IPS-15b (cell line): ENCODE measurements around the gene NELL1.

Source experiments
- H3K27me3 ChIP-seq: one replicate; pipeline ENCODE4 v1.6.1; 2013; ENCODE audit warnings: low read length; ENCODE audit not compliant: control insufficient read depth, insufficient read depth
- H3K36me3 ChIP-seq: one replicate; pipeline ENCODE4 v1.6.1; 2013; ENCODE audit warnings: low read length; ENCODE audit not compliant: control insufficient read depth, insufficient read depth
- H3K4me1 ChIP-seq: one replicate; pipeline ENCODE4 v1.6.1; 2013; ENCODE audit warnings: mild to moderate bottlenecking, low read length; ENCODE audit not compliant: control insufficient read depth, insufficient read depth
- H3K4me3 ChIP-seq: one replicate; pipeline ENCODE4 v1.5.1; 2013; ENCODE audit warnings: low read depth, low read length
- H3K9ac ChIP-seq: one replicate; pipeline ENCODE4 v1.6.1; 2013; ENCODE audit warnings: low read depth, mild to moderate bottlenecking, low read length
- H3K9me3 ChIP-seq: one replicate; pipeline ENCODE4 v1.6.1; 2013; ENCODE audit warnings: mild to moderate bottlenecking, low read length; ENCODE audit not compliant: control insufficient read depth, insufficient read depth

Gene NELL1

DNA sequence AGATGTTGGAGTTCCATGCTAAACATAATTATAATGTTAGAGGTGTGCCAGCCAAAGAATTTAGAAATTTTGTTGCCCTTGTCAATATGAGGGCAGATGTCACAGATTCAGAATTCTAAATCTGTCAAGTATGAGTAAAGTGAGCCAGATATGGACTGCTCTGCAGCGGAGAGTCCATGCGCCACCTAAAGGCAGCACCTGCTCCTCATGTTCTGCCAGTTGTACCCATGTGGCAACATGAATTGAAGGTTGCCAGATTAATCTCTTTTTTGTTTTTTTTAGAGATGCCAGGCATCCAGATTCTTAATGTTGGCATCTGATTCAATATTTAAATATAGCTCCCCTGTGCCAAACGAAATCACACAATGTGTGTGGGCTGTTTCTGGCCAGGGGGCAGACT, 844.9 kb downstream of the NELL1 start:
- H3K36me3 ChIP-seq: no peaks in the 10 kb centered on the region
- H3K9me3 ChIP-seq: no peaks in the 10 kb centered on the region
- no peak overlapping the region for H3K4me3 ChIP-seq

DNA sequence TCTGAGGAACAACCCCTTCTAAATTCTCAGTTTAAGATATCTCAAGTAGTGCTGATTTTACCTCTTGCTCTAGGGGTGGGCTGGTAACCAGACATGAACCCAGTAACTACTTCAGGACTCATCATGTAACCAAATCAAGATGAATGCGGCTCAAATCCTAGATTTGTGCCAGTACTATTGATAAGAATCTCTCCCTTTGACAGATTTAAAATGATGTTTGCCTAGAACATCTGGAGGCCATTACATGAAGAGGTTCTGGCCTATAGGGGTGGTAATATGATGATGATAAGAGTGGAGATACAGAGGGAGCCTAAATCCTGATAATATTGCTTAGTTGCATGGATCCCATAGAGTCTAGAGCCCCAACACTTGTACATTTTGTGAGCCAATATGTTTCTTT, 850.9 kb downstream of the NELL1 start:
- Histone ChIP-seq H3K36me3 (no peaks in the 10 kb centered on the region), H3K9ac (no peak overlapping the region), H3K4me3 (no peak overlapping the region), H3K27me3 (no peaks in the 10 kb centered on the region), H3K4me1 (no peaks in the 10 kb centered on the region), H3K9me3 (no peaks in the 10 kb centered on the region)

More for the DNA sequence above, 844.9 kb downstream of the NELL1 start:
- Histone ChIP-seq H3K27me3 (no peaks in the 10 kb centered on the region), H3K4me1 (no peaks in the 10 kb centered on the region), H3K9ac (no peak overlapping the region)

DNA sequence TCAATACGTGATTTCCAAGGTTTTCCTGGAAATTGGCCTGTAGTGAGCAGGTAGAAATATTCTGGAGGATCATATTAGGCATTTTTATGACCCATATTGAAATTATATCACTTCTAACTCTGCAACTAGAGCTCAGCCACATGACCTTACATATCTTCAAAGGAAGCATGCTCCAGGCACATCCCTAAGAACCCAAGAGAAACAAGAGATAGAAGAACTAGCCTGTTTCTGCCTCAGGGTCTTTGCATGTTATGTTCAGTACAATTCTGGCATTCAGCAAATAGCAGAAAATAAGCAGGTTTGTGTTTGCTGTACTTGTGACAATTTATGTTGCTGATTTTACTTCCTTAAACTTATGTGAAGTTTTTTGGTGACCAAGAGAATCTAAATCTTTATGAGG, 859.8 kb downstream of the NELL1 start:
- Histone ChIP-seq H3K27me3 (no peaks in the 10 kb centered on the region), H3K36me3 (no peaks in the 10 kb centered on the region), H3K9ac (no peak overlapping the region), H3K9me3 (no peaks in the 10 kb centered on the region), H3K4me1 (no peaks in the 10 kb centered on the region), H3K4me3 (no peak overlapping the region)

DNA sequence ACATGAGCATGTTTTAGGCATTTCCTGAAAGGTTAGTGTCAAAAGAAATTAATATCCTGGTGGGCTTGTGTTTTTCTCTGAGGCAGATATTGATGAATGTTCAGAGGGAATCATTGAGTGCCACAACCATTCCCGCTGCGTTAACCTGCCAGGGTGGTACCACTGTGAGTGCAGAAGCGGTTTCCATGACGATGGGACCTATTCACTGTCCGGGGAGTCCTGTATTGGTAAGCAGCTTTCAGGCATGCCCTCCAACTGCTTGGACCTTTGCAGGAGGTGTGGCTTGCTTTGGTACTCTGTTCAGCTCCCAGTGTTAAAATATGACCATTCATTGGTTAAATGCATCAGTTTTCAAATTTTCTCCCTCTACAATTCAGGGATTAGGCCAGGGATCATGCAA, 864.9 kb downstream of the NELL1 start:
- no peaks in the 10 kb centered on the region for H3K27me3 ChIP-seq
- H3K4me3 ChIP-seq: no peak overlapping the region
- no peaks in the 10 kb centered on the region for H3K36me3 ChIP-seq
- H3K9me3 ChIP-seq: no peaks in the 10 kb centered on the region
- no peaks in the 10 kb centered on the region for H3K4me1 ChIP-seq
- no peak overlapping the region for H3K9ac ChIP-seq

DNA sequence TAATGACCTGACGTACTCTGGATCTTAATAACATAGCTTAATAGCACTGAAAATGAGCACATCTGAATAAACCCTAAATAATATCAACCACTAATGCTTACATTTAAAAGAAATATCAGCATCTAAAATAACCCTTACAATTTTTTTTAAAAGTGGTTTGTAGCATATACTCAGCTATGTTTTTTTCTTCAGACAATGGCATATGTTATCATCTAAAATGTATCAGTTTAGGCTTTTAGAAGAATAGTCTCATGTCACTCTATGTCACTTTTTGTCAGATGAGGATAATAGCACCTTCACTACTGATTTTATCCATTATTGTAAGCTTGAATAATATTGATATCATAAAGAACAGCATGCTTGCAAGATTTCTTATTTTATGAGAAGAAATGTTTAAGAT, 868.6 kb downstream of the NELL1 start:
- no peaks in the 10 kb centered on the region for H3K4me1 ChIP-seq
- H3K36me3 ChIP-seq: no peaks in the 10 kb centered on the region
- H3K27me3 ChIP-seq: no peaks in the 10 kb centered on the region
- no peaks in the 10 kb centered on the region for H3K9me3 ChIP-seq
- H3K9ac ChIP-seq: no peak overlapping the region
- H3K4me3 ChIP-seq: no peak overlapping the region

DNA sequence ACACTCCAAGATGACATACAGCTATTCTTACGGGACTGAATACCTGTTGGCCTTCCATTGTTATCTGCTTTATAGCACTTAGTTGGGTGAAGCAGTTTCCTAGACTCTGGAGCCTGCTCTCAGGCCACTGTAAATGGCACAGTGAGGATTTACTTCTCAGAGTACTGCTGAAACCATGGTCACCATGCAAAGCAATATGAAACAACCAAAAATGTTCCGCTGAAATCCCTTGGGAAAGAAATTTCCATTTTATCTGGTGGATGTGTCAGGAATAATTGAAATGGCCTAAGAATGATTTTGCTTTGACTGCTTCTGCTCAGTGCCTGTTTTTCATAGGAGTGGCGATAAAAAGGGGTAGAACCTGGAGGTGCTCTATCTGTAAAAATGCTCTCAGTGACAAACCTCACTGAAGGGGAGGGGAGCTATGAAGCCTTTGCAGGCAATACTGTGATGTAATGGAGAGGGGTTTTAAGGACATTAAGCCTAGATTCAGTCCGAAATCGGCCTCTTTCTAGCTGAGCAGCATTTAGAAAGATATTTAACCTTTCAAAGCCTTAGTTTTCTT, 871.9 kb downstream of the NELL1 start:
- Histone ChIP-seq H3K4me1 (no peaks in the 10 kb centered on the region), H3K9me3 (no peaks in the 10 kb centered on the region), H3K36me3 (no peaks in the 10 kb centered on the region), H3K4me3 (no peak overlapping the region), H3K9ac (no peak overlapping the region), H3K27me3 (no peaks in the 10 kb centered on the region)

DNA sequence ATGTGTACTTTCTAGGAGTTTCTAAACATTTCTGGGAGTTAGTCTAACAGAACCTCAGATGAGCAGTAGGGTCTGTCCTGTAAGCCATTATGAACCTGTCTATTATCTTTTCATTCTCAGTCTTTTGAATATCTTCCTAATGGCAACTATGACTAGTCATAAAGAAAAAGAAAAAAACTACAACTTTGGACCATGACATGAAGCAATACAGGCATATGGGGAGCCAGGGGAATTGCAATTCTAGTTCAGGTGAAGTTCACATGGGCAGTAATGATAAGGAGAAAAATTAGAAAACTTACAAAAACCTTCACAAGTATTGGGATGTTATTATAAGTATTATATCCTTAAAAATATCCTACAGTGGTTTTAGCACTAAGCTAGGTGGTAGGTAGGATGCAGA, 874.5 kb downstream of the NELL1 start:
- no peaks in the 10 kb centered on the region for H3K4me1 ChIP-seq

DNA sequence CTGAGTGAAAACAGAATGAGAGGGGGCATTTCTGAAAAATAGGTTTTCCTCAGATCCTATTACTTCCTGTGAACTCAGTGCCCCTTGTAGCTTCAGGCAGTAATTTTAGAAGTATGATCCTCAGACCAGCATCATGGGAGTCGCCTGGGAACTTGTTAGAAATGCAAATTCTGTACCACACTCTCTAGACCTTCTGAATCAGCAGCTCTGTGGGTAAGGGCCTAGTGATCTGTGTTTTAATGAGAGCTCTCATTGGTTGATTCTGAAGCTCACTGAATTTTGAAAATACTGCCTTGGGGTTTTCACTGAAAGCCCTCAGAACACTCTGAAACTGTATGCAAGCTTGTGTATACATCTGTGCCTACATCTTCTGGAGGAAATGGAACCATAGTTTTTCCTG, 876.3 kb downstream of the NELL1 start:
- no peak overlapping the region for H3K9ac ChIP-seq
- H3K4me1 ChIP-seq: no peaks in the 10 kb centered on the region
- H3K27me3 ChIP-seq: no peaks in the 10 kb centered on the region
- H3K9me3 ChIP-seq: no peaks in the 10 kb centered on the region
- H3K4me3 ChIP-seq: no peak overlapping the region
- H3K36me3 ChIP-seq: no peaks in the 10 kb centered on the region

More for the DNA sequence above, 874.5 kb downstream of the NELL1 start:
- H3K4me3 ChIP-seq: no peak overlapping the region
- no peaks in the 10 kb centered on the region for H3K27me3 ChIP-seq
- H3K9me3 ChIP-seq: no peaks in the 10 kb centered on the region
- no peaks in the 10 kb centered on the region for H3K36me3 ChIP-seq
- H3K9ac ChIP-seq: no peak overlapping the region

DNA sequence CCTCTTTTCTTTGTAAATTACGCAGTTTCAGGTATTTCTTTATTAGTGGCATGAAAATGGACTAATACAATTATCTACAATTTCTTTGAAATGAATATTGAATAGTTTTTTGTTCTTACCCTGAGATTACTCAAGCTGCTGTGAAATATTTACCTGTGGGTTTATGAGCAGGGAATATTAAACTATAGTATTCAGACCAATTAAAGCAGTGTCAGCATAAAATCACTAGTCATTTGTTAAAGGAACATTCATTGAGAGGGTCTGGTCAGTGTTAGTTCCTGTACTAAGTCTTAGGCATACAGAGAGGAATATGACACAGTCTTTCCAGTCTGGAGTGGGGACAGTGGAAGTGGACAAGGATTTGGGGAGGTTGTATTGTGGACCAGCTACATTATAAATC, 877.3 kb downstream of the NELL1 start:
- H3K36me3 ChIP-seq: no peaks in the 10 kb centered on the region
- no peaks in the 10 kb centered on the region for H3K4me1 ChIP-seq
- no peaks in the 10 kb centered on the region for H3K27me3 ChIP-seq
- H3K4me3 ChIP-seq: no peak overlapping the region
- no peaks in the 10 kb centered on the region for H3K9me3 ChIP-seq
- H3K9ac ChIP-seq: no peak overlapping the region

DNA sequence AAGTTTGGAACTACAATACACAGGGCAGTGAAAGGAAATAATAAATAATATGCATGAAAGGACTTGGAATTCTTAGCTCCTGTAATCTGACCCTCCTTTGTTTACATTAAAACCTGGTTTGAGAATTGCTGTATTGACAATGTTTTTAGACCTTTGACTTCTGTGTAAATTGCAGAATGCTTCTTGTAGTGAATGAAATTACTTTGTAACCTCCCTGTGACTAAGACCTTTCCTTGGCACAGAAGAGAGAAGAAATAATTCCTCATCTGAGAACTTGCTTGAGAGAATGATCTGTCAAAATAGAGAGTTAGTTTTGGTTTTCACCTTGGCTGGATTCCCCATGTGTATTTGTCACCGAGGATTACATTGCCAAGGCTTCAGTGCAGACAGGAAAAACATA, 883.5 kb downstream of the NELL1 start:
- no peak overlapping the region for H3K9ac ChIP-seq
- no peak overlapping the region for H3K4me3 ChIP-seq
- H3K9me3 ChIP-seq: no peaks in the 10 kb centered on the region
- H3K36me3 ChIP-seq: no peaks in the 10 kb centered on the region
- no peaks in the 10 kb centered on the region for H3K4me1 ChIP-seq
- no peaks in the 10 kb centered on the region for H3K27me3 ChIP-seq

DNA sequence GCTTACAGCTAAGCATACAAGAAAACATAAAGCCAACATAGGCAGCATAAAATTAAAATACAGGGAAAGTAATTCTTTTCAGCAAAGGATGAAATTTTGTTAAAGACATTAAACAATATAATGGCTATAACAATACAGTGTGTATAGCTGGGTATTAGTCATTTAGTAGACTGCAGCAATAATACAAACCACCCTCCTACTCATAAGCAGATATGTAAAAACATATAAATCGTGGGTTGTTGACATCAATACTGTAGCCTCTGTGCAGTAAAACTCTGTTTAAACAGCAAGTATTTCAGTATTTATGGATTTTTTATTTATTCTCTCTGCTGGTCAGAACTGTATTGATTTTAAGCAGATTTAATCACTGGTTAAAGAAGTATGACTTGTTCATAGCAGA, 884.4 kb downstream of the NELL1 start:
- no peak overlapping the region for H3K4me3 ChIP-seq
- H3K4me1 ChIP-seq: no peaks in the 10 kb centered on the region
- H3K9ac ChIP-seq: no peak overlapping the region
- H3K27me3 ChIP-seq: no peaks in the 10 kb centered on the region
- H3K9me3 ChIP-seq: no peaks in the 10 kb centered on the region
- no peaks in the 10 kb centered on the region for H3K36me3 ChIP-seq

DNA sequence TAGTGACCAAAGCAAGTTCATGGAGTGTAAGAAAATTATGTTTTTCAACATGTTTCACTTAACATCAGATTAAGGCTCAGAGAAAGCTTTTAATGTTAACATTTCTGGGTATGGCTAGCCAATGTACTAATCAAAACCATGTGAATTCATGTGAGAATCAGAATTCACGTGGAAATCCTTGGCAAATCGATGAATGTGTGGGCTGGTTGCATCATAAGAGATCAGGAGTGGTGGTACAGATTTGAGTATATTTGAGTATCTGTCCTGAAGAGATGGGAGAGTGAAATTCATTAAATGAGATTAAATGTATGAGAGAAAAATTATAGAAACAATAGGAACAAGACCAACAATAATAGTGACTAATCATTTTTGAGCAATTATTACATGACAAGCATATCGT, 884.9 kb downstream of the NELL1 start:
- Histone ChIP-seq H3K9me3 (no peaks in the 10 kb centered on the region), H3K36me3 (no peaks in the 10 kb centered on the region), H3K9ac (no peak overlapping the region), H3K4me1 (no peaks in the 10 kb centered on the region), H3K4me3 (no peak overlapping the region), H3K27me3 (no peaks in the 10 kb centered on the region)

DNA sequence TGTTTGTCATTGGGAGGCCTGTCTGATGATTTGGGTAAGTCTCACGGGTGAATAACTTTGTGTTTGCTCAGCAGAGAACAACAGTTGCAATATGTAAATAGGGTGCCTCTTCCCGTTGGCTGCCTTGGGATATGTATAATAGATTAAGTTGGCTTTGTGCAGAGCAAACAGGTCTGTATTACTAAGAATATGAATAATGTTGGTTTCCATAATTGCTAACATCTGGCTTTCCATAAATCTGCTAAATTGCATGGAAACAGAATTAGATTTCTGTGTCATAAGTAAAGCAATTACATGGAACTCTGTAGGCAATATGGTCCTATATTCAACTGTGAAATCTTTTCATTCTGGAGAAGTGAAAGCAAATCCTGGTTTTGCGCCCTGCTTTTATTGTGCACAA, 887.5 kb downstream of the NELL1 start:
- no peaks in the 10 kb centered on the region for H3K4me1 ChIP-seq
- no peaks in the 10 kb centered on the region for H3K9me3 ChIP-seq
- no peaks in the 10 kb centered on the region for H3K36me3 ChIP-seq
- no peak overlapping the region for H3K4me3 ChIP-seq
- no peak overlapping the region for H3K9ac ChIP-seq
- H3K27me3 ChIP-seq: no peaks in the 10 kb centered on the region
